Rectal smooth muscle tissue (tissue), 1 donor: Measurements from ENCODE around the gene RASA3.
"Not testable (repeated sequence)": the region's sequence is repeated elsewhere in the genome, so short reads cannot be mapped to it uniquely, and the experiment has no call there.

ENCODE experiments used
- H3K27ac ChIP-seq: one replicate; pipeline ENCODE4 v1.7.0; 2013; ENCODE audit warnings: low read depth, low read length, inconsistent platforms
- H3K27me3 ChIP-seq: one replicate; pipeline ENCODE4 v1.7.0; 2013; ENCODE audit warnings: low read length; ENCODE audit not compliant: control insufficient read depth, insufficient read depth
- H3K36me3 ChIP-seq: one replicate; pipeline ENCODE4 v1.7.0; 2013; ENCODE audit warnings: low read length; ENCODE audit not compliant: control insufficient read depth, insufficient read depth
- H3K4me1 ChIP-seq: one replicate; pipeline ENCODE4 v1.7.0; 2013; ENCODE audit warnings: low read length; ENCODE audit not compliant: control insufficient read depth, insufficient read depth
- H3K4me3 ChIP-seq: one replicate; pipeline ENCODE4 v1.7.0; 2013; ENCODE audit warnings: low read length
- H3K9ac ChIP-seq: one replicate; pipeline ENCODE4 v1.7.0; 2013; ENCODE audit warnings: low read length

Gene RASA3

DNA sequence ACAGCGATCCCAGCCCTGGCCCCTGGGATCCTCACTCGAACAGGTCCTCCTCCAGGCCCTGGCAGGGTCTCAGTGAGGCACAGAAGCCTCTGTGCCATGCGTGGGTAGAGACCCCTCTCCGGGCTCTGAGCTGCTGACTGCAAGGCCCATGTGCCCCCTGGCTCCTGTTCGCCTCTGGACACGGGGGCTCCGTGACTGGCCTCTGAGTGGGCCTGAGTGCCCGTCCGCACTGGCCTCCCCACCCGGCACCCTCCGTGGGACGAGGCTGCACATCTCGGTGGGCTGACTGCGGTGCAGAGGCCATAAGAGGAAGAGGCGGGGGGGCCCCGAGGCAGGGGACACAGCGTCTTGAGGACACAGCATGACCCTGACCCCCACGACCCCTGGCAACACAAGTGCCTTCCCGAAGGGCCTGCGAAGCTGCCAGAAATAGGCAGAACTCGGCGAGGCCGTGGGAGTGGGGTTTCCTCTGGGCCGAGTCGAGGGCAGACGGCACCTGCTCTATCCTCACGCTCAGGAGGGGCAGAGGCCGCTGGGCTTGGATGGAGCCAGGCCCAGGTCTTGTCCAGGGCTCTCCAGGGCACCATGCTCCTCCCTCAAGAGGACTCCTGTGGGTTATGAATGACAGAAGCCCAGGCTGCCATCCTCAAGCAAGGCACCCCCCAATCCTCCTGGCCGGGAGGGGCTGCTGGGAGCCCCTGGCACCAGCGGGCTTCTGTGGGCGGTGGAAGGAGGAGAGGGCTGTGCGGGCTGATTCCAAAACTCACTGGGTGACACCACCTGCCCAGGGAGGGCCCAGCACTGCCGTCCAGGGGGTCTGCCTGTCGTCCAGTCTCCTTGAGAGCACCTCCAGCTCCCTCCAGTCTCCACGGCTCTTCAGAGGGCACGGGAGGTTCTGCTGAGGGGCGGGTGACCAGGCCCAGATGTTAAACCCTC, 52.6 kb downstream of the RASA3 start:
- Histone ChIP-seq H3K4me3 (no peak overlapping the region), H3K9ac (no peak overlapping the region), H3K27me3 (no peaks in the 10 kb centered on the region), H3K27ac (no peak overlapping the region), H3K36me3 (no peaks in the 10 kb centered on the region), H3K4me1 (no peaks in the 10 kb centered on the region)

DNA sequence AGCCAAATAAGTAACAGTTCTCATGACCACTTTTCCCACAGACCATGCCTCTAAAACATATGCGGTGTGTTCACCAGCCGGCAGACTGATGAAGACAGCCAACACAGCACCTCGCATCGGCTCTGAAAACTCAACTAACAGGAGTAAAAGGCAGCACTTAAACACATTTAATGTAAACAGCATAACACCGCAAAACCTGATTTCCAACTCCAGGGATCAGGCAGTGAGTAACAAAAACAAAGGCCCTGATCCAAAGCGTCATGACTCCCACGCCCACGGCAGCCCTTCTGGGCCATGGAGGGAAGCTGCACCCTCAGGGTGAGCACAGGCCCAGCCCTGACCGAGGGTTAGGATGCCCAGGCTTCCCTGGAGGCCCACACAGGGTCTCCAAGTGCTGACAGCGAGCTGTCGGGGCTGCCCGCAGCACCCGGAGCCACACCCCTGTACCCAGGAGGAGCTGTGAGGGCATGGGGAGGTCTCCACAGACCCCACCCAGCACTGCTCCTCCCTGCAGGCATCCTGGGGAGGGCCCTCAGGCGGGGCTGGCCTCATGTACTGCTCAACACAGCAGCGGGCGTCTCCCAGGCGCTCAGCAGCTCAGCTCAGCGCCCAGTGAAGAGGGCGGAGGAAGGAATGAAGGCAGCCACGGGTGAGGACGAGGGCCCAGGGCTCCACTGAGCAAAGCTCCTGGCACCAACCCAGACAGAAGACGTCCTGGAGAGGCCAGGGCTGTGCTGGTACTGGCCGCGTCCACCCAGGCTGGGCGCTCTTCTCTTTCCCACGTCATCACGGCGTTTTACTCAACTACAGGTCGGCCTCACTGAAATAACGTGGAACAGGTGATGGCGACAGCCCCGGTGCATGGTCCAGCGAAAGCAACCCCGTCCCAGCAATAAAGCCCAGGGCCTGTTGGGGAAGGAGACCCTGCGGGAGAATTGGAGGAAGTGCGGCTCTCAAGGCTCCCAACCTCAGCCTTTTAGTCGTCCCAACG, 53.7 kb downstream of the RASA3 start:
- Histone ChIP-seq H3K4me1 (no peaks in the 10 kb centered on the region), H3K27ac (peak overlapping the region; percentile 40), H3K36me3 (no peaks in the 10 kb centered on the region), H3K4me3 (no peak overlapping the region), H3K9ac (no peak overlapping the region), H3K27me3 (no peaks in the 10 kb centered on the region)

DNA sequence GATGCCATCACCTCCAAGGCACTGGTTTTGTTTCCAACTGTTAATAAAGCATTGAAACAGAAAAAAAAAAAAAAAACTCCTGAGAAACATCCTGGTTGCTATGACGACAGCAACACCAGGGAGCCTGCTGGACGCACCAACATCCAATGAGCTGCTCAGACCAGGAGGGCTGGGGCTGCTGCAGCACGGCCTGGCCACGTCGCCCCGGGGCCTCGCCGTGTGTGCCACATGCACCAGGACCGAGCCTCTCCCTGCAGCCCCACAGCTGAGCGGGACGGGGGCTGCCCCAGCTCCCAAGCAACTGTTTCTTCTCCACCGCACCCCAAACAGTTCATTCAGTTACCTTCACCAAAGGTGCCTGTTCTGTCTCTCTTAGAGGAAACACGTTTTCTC, 54.5 kb downstream of the RASA3 start:
- Histone ChIP-seq H3K27me3 (no peaks in the 10 kb centered on the region), H3K36me3 (no peaks in the 10 kb centered on the region), H3K4me1 (no peaks in the 10 kb centered on the region), H3K27ac (peak overlapping the region; percentile 18), H3K9ac (no peak overlapping the region), H3K4me3 (no peak overlapping the region)

DNA sequence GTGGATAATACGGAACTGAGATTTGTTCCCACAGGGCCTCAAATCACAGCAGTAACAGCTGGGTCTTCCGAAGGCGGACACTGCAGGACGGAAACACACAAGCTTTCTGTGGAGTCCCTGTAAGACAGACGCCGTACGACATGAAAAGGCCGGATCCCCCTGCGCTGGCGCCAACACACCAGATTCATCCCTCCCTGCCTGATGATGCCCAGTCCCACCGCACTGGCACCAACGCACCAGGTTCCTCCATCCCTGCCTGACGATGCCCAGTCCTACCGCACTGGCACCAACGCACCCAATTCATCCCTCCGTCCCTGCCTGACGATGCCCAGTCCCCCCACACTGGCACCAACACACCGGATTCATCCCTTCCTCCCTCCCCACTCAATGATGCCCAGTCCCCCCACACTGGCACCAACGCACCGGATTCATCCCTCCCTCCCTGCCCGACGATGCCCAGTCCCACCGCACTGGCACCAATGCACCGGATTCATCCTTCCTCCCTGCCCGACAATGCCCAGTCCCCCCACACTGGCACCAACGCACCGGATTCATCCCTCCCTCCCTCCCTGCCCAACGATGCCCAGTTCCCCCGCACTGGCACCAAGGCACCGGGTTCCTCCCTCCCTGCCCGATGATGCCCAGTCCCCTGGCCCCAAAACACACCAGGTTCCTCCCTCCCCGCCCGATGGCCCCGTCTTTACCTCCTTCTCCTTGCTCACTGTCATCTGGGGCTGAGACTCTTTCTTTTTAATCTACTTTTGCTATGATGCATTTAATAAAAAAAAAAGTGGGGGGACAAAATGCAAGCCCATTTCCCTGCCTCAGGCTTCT, 55.1 kb downstream of the RASA3 start:
- no peaks in the 10 kb centered on the region for H3K27me3 ChIP-seq
- no peaks in the 10 kb centered on the region for H3K36me3 ChIP-seq
- H3K4me1 ChIP-seq: no peaks in the 10 kb centered on the region
- H3K27ac ChIP-seq: no peak overlapping the region
- H3K4me3 ChIP-seq: no peak overlapping the region
- no peak overlapping the region for H3K9ac ChIP-seq

DNA sequence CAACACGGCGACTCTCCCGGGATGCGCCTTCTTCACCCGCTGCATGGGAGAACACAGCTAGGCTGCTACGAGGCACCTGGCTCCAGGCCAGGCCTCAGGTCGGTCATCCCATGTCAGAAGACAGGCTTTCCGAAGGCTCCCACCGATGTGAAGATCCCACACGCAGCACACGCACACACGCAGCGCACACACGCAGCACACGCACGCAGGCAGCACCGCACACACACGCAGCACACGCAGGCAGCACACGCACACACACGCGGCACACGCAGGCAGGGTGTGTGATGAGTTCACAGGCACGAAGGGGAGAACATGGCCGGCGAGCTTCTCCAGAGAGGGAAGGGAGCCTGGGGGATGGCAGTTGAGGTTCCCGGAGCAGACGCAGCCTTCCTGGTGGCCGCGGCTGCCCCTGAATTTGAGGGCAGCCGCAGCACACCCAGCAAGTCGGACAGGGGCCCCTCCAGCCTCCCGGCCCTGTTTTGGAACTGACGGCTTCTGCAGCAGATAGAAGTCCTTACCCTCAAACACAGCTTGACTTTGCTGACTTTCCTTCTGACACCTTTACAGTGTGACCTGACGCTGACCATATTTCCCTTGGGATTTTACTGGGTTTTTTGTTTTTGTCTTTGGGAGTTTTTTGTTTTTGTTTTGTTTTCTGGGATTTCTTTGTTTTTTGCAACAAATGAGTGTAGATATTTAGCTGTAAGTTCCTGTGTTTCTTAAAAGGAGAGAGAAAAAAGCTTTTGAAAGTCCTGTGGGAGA, 55.9 kb downstream of the RASA3 start:
- Histone ChIP-seq H3K27ac (no peak overlapping the region), H3K4me3 (no peak overlapping the region), H3K27me3 (no peaks in the 10 kb centered on the region), H3K9ac (no peak overlapping the region), H3K36me3 (no peaks in the 10 kb centered on the region), H3K4me1 (no peaks in the 10 kb centered on the region)

DNA sequence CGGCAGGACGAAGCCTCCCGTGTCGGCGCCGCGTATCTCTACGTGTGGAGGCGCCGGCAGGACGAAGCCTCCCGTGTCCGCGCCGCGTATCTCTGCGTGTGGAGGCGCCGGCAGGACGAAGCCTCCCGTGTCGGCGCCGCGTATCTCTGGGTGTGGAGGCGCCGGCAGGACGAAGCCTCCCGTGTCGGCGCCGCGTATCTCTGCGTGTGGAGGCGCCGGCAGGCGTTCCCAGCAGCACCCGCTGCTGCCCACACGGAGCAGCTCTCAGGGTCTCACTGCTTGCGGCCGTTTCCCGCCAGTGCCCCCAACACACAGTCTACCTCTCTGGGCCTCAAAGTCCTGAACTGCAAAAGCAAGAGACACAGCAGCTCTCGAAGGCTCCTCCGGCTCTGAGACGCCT, 56.6 kb downstream of the RASA3 start:
- not testable (repeated sequence) for H3K4me1 ChIP-seq, H3K27me3 ChIP-seq, H3K36me3 ChIP-seq, H3K27ac ChIP-seq, H3K4me3 ChIP-seq, H3K9ac ChIP-seq

DNA sequence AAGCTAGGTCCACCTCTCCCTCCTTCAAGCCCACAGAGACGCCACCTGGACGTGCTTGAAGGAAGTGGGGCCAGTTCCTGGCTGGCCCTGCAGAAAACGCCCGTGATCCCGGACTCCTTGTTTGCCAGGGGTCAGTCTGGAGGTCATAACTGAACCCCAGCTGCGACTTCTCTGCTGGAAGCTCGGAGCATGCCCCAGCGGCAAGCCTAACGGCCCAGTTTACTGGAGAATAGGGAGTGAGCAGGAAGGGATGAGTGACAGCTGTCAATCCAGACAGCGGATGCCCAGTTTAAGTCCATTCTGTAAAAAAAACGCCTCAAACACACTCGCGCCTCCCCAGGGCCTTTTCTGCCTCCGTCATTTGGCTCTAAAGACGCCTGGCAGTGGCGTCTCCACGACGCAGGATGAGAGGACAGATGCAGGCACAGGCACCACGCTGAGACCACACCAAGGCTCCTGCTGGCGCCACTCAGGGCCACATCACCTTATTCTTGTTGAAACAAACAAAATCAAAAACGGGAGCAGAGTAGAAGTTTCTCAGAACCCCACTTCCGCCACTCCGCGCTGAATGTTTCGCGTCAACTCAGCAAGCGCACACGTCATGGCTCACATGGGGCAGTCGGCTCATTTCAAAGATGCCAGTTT, 57.6 kb downstream of the RASA3 start:
- Histone ChIP-seq H3K27me3 (no peaks in the 10 kb centered on the region), H3K9ac (no peak overlapping the region), H3K36me3 (no peaks in the 10 kb centered on the region), H3K4me1 (no peaks in the 10 kb centered on the region), H3K4me3 (no peak overlapping the region), H3K27ac (no peak overlapping the region)

DNA sequence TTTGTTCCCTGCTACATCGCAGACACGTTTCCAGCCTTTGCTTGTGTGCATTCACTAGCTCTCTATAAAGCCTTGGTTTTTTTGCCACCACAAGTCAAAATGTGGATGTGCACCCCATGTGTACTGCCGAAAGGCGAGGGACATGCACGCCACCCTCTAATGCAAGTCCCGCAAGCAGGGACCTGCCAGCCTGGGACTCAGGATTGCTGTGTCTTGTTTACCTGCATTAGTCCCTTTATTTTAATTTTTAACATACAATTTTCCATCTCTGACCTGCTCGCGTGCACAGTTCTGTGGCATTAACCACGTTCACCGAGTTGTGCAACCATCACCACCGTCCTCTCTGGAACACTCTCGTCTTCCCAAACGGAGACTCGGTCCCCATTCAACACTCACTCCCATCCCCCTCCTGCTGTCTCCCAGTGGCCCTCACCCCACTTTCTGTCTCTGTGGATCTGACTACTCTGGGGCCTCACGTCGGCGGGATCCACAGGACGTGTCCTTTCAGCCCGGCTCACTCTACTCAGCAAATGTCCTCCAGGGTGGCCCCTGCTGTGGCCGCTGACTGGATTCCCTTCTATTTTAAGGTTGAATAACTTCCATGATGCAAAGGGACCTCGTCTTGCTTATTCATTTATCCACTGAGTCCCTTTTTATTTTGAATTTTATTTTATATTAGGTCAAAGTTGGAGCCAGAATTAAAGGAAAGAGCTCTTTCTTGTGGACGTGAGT, 58.4 kb downstream of the RASA3 start:
- Histone ChIP-seq H3K27ac (no peak overlapping the region), H3K9ac (no peak overlapping the region), H3K4me1 (no peaks in the 10 kb centered on the region), H3K4me3 (no peak overlapping the region), H3K36me3 (no peaks in the 10 kb centered on the region), H3K27me3 (no peaks in the 10 kb centered on the region)

DNA sequence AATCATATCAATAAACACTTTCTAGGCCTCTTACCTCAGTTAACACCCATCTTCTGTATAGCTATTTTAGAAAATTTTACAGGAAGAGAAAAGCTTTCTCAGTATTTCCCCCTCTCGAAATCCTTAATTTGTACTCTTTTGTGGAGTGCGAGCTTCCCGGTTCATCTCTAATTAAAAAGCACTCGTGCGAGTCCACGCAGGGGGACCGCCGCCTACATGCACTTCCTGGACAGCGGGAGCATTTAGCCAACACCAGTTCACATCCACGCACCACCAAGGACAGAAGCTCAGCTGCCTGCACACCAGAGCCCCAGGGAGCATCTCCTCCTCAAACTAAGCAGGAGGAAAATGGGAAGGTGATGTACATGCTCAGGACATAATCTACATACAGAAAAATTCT, 60.0 kb downstream of the RASA3 start:
- Histone ChIP-seq H3K27ac (no peak overlapping the region), H3K9ac (no peak overlapping the region), H3K4me1 (peaks cover 3% of the 10 kb centered on the region), H3K36me3 (no peaks in the 10 kb centered on the region), H3K4me3 (no peak overlapping the region), H3K27me3 (no peaks in the 10 kb centered on the region)

DNA sequence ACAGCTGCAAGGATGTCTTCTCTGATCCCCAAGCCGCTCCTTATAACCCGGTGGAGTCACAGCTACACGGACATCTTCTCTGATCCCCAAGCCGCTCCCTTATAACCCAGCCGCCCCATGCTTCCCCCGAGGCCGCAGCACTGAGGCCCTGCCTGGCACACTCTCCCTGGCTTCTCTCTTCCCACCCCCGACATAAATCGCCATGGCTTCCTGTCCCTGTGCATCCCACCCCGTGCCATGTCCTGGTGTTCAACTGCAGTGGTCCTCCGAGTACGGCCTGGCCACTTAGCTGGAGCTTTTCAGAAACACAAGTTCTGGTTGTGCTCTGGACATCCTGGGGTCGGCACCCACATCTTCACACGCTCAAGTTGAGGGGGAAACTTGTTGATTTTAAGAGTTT, 60.4 kb downstream of the RASA3 start:
- H3K36me3 ChIP-seq: no peaks in the 10 kb centered on the region
- no peak overlapping the region for H3K4me3 ChIP-seq
- no peaks in the 10 kb centered on the region for H3K27me3 ChIP-seq
- no peak overlapping the region for H3K27ac ChIP-seq
- peaks cover 3% of the 10 kb centered on the region for H3K4me1 ChIP-seq
- no peak overlapping the region for H3K9ac ChIP-seq

DNA sequence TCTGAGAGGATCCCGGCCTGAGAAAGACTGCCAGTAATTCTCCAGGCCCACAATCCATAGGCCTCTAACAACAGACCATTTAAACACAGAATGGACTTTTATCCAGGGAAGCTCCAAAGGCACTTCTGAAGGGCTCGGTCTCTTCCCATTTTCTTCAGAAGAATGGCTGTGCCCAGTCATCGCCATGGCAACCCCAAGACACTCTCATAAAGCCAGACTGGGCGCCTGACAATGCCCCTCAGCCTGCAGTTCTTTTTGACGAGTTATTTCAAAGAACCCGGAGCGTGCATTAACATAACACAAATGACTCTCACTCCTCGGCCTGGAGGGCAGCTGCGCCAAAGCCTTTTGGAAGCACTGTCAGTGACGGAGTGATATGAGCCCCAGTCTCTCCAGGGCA, 61.0 kb downstream of the RASA3 start:
- H3K36me3 ChIP-seq: no peaks in the 10 kb centered on the region
- peaks cover 3% of the 10 kb centered on the region for H3K4me1 ChIP-seq
- H3K4me3 ChIP-seq: no peak overlapping the region
- H3K27me3 ChIP-seq: no peaks in the 10 kb centered on the region
- H3K27ac ChIP-seq: no peak overlapping the region
- no peak overlapping the region for H3K9ac ChIP-seq
